ENCODE measurements around the gene TIMP1. TPM values are rescaled to one million over a fixed set of nuclear protein-coding genes. Genes with fewer than 3 reads are reported as not detected.

The TIMP1 gene
- total RNA-seq, 1 experiment from 2014 or later = 505 TPM

- DNase-seq (ENCODE audit: low read depth) = no peak
Measured at GRCh38 chrX:47634871-47635575, 52.8 kb downstream of the TIMP1 start.

Other genes starting within 250 kb of the TIMP1 start
- gene ZNF157, start 211.9 kb upstream of the TIMP1 start, total RNA-seq (2014; rRNA removed) = 0.06 TPM in 1 of 2 replicates, not detected in the other
- 9.1 and 9.4 TPM in 2 replicates for gene ZNF41, start 99.2 kb upstream of the TIMP1 start, total RNA-seq (2014; rRNA removed)
- 28.0 and 34.0 TPM in 2 replicates for gene ARAF, start 21.2 kb upstream of the TIMP1 start, total RNA-seq (2014; rRNA removed)
- 0.17 and 0.51 TPM in 2 replicates for gene SYN1, start 37.4 kb downstream of the TIMP1 start, total RNA-seq (2014; rRNA removed)
- gene CFP, start 47.5 kb downstream of the TIMP1 start, total RNA-seq (2014; rRNA removed) = 0.34 TPM in 1 of 2 replicates, not detected in the other
- 44.2 and 46.8 TPM in 2 replicates for gene ELK1, start 68.1 kb downstream of the TIMP1 start, total RNA-seq (2014; rRNA removed)
- gene UXT, start 76.7 kb downstream of the TIMP1 start, total RNA-seq (2014; rRNA removed) = 109 and 156 TPM in 2 replicates